Loucy (cell line): Measurements from ENCODE around the gene PLSCR1.

Source experiments
- H2AFZ ChIP-seq: fragments of 200-600 bp; sonication (generic); 2 replicates; pipeline ENCODE4 v1.6.0; 2016; ENCODE audit warnings: antibody characterized with exemption, mild to moderate bottlenecking, low read length, moderate library complexity
- H3F3A ChIP-seq: fragments of 200-600 bp; 2 replicates; pipeline ENCODE4 v1.6.0; 2016; ENCODE audit warnings: antibody characterized with exemption, low read depth, mild to moderate bottlenecking
- H3K27me3 ChIP-seq: fragments of 200-600 bp; sonication (generic); 2 replicates; pipeline ENCODE4 v1.6.1; 2014; ENCODE audit warnings: low read length, mild to moderate bottlenecking; ENCODE audit not compliant: insufficient read depth, poor library complexity, severe bottlenecking
- H3K36me3 ChIP-seq: fragments of 200-600 bp; sonication (generic); 2 replicates; pipeline ENCODE4 v1.6.1; 2016; ENCODE audit warnings: low read length; ENCODE audit not compliant: insufficient read depth
- H3K4me1 ChIP-seq: fragments of 200-600 bp; sonication (generic); 2 replicates; pipeline ENCODE4 v1.5.1; 2014; ENCODE audit warnings: low read length, mild to moderate bottlenecking; ENCODE audit not compliant: insufficient read depth, poor library complexity, severe bottlenecking
- H3K4me2 ChIP-seq: fragments of 200-600 bp; sonication (generic); 2 replicates; pipeline ENCODE4 v1.6.0; 2014; ENCODE audit warnings: antibody characterized with exemption, low read length, low read depth, mild to moderate bottlenecking; ENCODE audit not compliant: poor library complexity, severe bottlenecking
- H3K4me3 ChIP-seq: fragments of 200-600 bp; sonication (generic); 2 replicates; pipeline ENCODE4 v1.5.1; 2014; ENCODE audit warnings: low read length, mild to moderate bottlenecking, mixed read lengths; ENCODE audit not compliant: poor library complexity, severe bottlenecking
- H3K79me2 ChIP-seq: fragments of 200-600 bp; sonication (generic); 2 replicates; pipeline ENCODE4 v1.6.1; 2014; ENCODE audit warnings: low read length; ENCODE audit not compliant: insufficient read depth
- H3K9ac ChIP-seq: fragments of 200-600 bp; sonication (generic); 2 replicates; pipeline ENCODE4 v1.6.0; 2014; ENCODE audit warnings: mild to moderate bottlenecking, low read depth, low read length, moderate library complexity; ENCODE audit not compliant: poor library complexity, severe bottlenecking
- H3K9me2 ChIP-seq: fragments of 200-600 bp; sonication (generic); replicated peaks from 2 replicates; pipeline ENCODE4 v1.6.1; 2016; ENCODE audit warnings: low read depth, low read length, mixed read lengths
- H3K9me3 ChIP-seq: fragments of 200-600 bp; sonication (generic); 2 replicates; pipeline ENCODE4 v1.6.1; 2014; ENCODE audit warnings: mild to moderate bottlenecking, antibody characterized with exemption, low read length, low read depth; ENCODE audit not compliant: insufficient read depth
- H4K20me1 ChIP-seq: fragments of 200-600 bp; sonication (generic); 2 replicates; pipeline ENCODE4 v1.6.0; 2014; ENCODE audit warnings: antibody characterized with exemption, low read length, mild to moderate bottlenecking; ENCODE audit not compliant: insufficient read depth, poor library complexity, severe bottlenecking
- CTCF ChIP-seq: fragments of 200-600 bp; sonication (generic); conservative IDR thresholded peaks from 2 replicates; pipeline ENCODE4 v1.5.1; 2014; ENCODE audit warnings: mild to moderate bottlenecking, antibody characterized with exemption, low read length
- EZH2phosphoT487 ChIP-seq: fragments of 200-600 bp; IDR thresholded peaks from 2 replicates; pipeline ENCODE4 v1.6.1; 2018; ENCODE audit warnings: antibody characterized with exemption, mild to moderate bottlenecking, moderate library complexity, borderline replicate concordance

Gene PLSCR1

GRCh38 chr3:146473726-146474125, 70.7 kb downstream of the PLSCR1 start:
- Histone ChIP-seq H3K4me2 (no peak overlapping the region), H3F3A (no peaks in the 10 kb centered on the region), H3K9me2 (no peaks in the 10 kb centered on the region), H2AFZ (no peak overlapping the region), H3K4me1 (no peaks in the 10 kb centered on the region), H3K9me3 (no peaks in the 10 kb centered on the region), H3K79me2 (no peaks in the 10 kb centered on the region), H3K4me3 (no peak overlapping the region), H4K20me1 (no peaks in the 10 kb centered on the region), H3K9ac (no peak overlapping the region), H3K36me3 (no peaks in the 10 kb centered on the region), H3K27me3 (no peaks in the 10 kb centered on the region)
- TF ChIP-seq EZH2phosphoT487 (no peak), CTCF (no peak)

- Histone ChIP-seq H3K27me3 (no peaks in the 10 kb centered on the region), H3K36me3 (no peaks in the 10 kb centered on the region), H3K9me2 (no peaks in the 10 kb centered on the region), H3K9ac (no peak overlapping the region), H4K20me1 (no peaks in the 10 kb centered on the region), H3K4me1 (no peaks in the 10 kb centered on the region), H3K9me3 (no peaks in the 10 kb centered on the region), H3K79me2 (no peaks in the 10 kb centered on the region), H2AFZ (no peak overlapping the region), H3F3A (no peaks in the 10 kb centered on the region), H3K4me2 (no peak overlapping the region), H3K4me3 (no peak overlapping the region)
- TF ChIP-seq EZH2phosphoT487 (no peak), CTCF (no peak)
Measured at GRCh38 chr3:146472611-146473010, 71.8 kb downstream of the PLSCR1 start.

- Histone ChIP-seq H3K9me2 (no peaks in the 10 kb centered on the region), H4K20me1 (no peaks in the 10 kb centered on the region), H2AFZ (no peak overlapping the region), H3K4me2 (no peak overlapping the region), H3K4me3 (no peak overlapping the region), H3K9me3 (no peaks in the 10 kb centered on the region), H3K36me3 (no peaks in the 10 kb centered on the region), H3F3A (no peaks in the 10 kb centered on the region), H3K9ac (no peak overlapping the region), H3K27me3 (no peaks in the 10 kb centered on the region), H3K79me2 (no peaks in the 10 kb centered on the region), H3K4me1 (no peaks in the 10 kb centered on the region)
- TF ChIP-seq EZH2phosphoT487 (no peak), CTCF (no peak)
Measured at GRCh38 chr3:146471012-146471411, 73.4 kb downstream of the PLSCR1 start.
